Chondrocyte (in vitro differentiated cells): ENCODE measurements around the gene SLC36A4. TPM values are rescaled to one million over a fixed set of nuclear protein-coding genes. Genes with fewer than 3 reads are reported as not detected.

ENCODE experiments used
- DNase-seq: peaks from one replicate; pipeline ENCODE4 v3.0.0; 2021; ENCODE audit warnings: mixed read lengths, low spot score
- H3K27ac Mint-ChIP-seq: one replicate; pipeline ENCODE4 v1.8.0; 2021; ENCODE audit warnings: mild to moderate bottlenecking, moderate library complexity, mixed read lengths; ENCODE audit not compliant: unreplicated experiment
- H3K27me3 Mint-ChIP-seq: 2 replicates; pipeline ENCODE4 v1.8.0; 2021; ENCODE audit warnings: low read depth, mixed read lengths
- H3K36me3 Mint-ChIP-seq: 2 replicates; pipeline ENCODE4 v1.8.0; 2021; ENCODE audit warnings: low read depth, mixed read lengths
- H3K4me1 Mint-ChIP-seq: 2 replicates; pipeline ENCODE4 v1.8.0; 2021; ENCODE audit warnings: low read depth, mild to moderate bottlenecking, mixed read lengths
- H3K4me3 Mint-ChIP-seq: one replicate; pipeline ENCODE4 v1.8.0; 2021; ENCODE audit warnings: mild to moderate bottlenecking, moderate library complexity, mixed read lengths; ENCODE audit not compliant: unreplicated experiment
- H3K9me3 Mint-ChIP-seq: 2 replicates; pipeline ENCODE4 v1.8.0; 2021; ENCODE audit warnings: low read depth, mixed read lengths
- CTCF ChIP-seq: fragments of 200-600 bp; sonication (generic); IDR thresholded peaks from 2 replicates; pipeline ENCODE4 v1.5.0; 2021; ENCODE audit warnings: antibody characterized with exemption, mild to moderate bottlenecking, moderate library complexity
- total RNA-seq: library from RNA; stranded (reverse); gene quantifications from 3 replicates; pipeline ENCODE4 v1.2.1, GENCODE V29; 2021

SLC36A4 gene
- total RNA-seq, 1 donor from 2014 or later = 20.9 TPM

- H3K9me3 Mint-ChIP-seq = no peaks in the 10 kb centered on the region
Measured at GRCh38 chr11:93220078-93220477, 22.3 kb upstream of the SLC36A4 start.

GRCh38 chr11:93219440-93219839, 21.6 kb upstream of the SLC36A4 start:
- H3K9me3 Mint-ChIP-seq = no peaks in the 10 kb centered on the region
- DNase-seq = no peak
- TF ChIP-seq CTCF = no peak
- no peaks in the 10 kb centered on the region for H3K4me1 Mint-ChIP-seq
- no peaks in the 10 kb centered on the region for H3K36me3 Mint-ChIP-seq
- no peak overlapping the region for H3K4me3 Mint-ChIP-seq
- H3K27ac Mint-ChIP-seq = no peak overlapping the region
- H3K27me3 Mint-ChIP-seq = peaks cover 20% of the 10 kb centered on the region

More at GRCh38 chr11:93220078-93220477, 22.3 kb upstream of the SLC36A4 start:
- Mint-ChIP-seq H3K36me3 (no peaks in the 10 kb centered on the region), H3K4me1 (no peaks in the 10 kb centered on the region), H3K4me3 (no peak overlapping the region), H3K27ac (no peak overlapping the region), H3K27me3 (peaks cover 20% of the 10 kb centered on the region)
- no peak for DNase-seq
- TF ChIP-seq CTCF = no peak

GRCh38 chr11:93216511-93217101, 18.8 kb upstream of the SLC36A4 start:
- Mint-ChIP-seq H3K4me3 (no peak overlapping the region), H3K9me3 (no peaks in the 10 kb centered on the region), H3K27ac (no peak overlapping the region), H3K27me3 (peaks cover 18% of the 10 kb centered on the region), H3K36me3 (no peaks in the 10 kb centered on the region), H3K4me1 (no peaks in the 10 kb centered on the region)
- TF ChIP-seq CTCF = no peak
- DNase-seq = no peak

GRCh38 chr11:93213622-93214021, 15.8 kb upstream of the SLC36A4 start:
- H3K4me1 Mint-ChIP-seq = no peaks in the 10 kb centered on the region
- no peak overlapping the region for H3K4me3 Mint-ChIP-seq
- TF ChIP-seq CTCF = no peak
- peaks cover 17% of the 10 kb centered on the region for H3K27me3 Mint-ChIP-seq
- no peak for DNase-seq
- H3K9me3 Mint-ChIP-seq = peaks cover 5% of the 10 kb centered on the region
- H3K36me3 Mint-ChIP-seq = peaks cover 5% of the 10 kb centered on the region
- H3K27ac Mint-ChIP-seq = no peak overlapping the region

GRCh38 chr11:93212094-93212493, 14.3 kb upstream of the SLC36A4 start:
- Mint-ChIP-seq H3K9me3 (peaks cover 8% of the 10 kb centered on the region), H3K4me3 (no peak overlapping the region), H3K4me1 (no peaks in the 10 kb centered on the region), H3K27ac (no peak overlapping the region), H3K36me3 (peaks cover 8% of the 10 kb centered on the region), H3K27me3 (peaks cover 18% of the 10 kb centered on the region)
- TF ChIP-seq CTCF = no peak
- DNase-seq = no peak
